Sigmoid colon (tissue), 7 donors: Measurements from ENCODE around the gene CROCC. TPM values are rescaled to one million over a fixed set of nuclear protein-coding genes. Genes with fewer than 3 reads are reported as not detected.
"Not testable (repeated sequence)": the region's sequence is repeated elsewhere in the genome, so short reads cannot be mapped to it uniquely, and the experiment has no call there.

Experiments
- DNase-seq: peaks from one replicate; pipeline ENCODE4 v3.0.0-alpha.2; 2019
- H3K27ac ChIP-seq, 4 donors: fragments of 200-600 bp; sonication (generic); one replicate each; pipeline ENCODE4 v1.5.1; 2016 to 2019; ENCODE audit warnings: mild to moderate bottlenecking in 1 of 4
- H3K27me3 ChIP-seq, 3 donors: fragments of 200-600 bp; sonication (generic); one replicate each; pipeline ENCODE4 v1.5.1; 2019; ENCODE audit warnings: mild to moderate bottlenecking in 1 of 3
- H3K36me3 ChIP-seq, 4 donors: fragments of 200-600 bp; sonication (generic); one replicate each; pipeline ENCODE4 v1.5.1; 2016 to 2019
- H3K4me1 ChIP-seq, 4 donors: fragments of 200-600 bp; sonication (generic); one replicate each; pipeline ENCODE4 v1.5.1; 2017 to 2019
- H3K4me3 ChIP-seq, 4 donors: fragments of 200-600 bp; sonication (generic); one replicate each; pipeline ENCODE4 v1.5.1; 2017 to 2019; ENCODE audit warnings: mild to moderate bottlenecking in 2 of 4, moderate library complexity in 1 of 4
- H3K9me3 ChIP-seq, 4 donors: fragments of 200-600 bp in 3 of 4; sonication (generic) in 3 of 4; one replicate each; pipeline versions ENCODE4 v1.5.1 to v1.6.1; 2013 to 2019
- CTCF ChIP-seq, 4 experiments: fragments of 450-650 bp in 3 of 4; fragments of 200-600 bp in 1 of 4; IDR thresholded peaks; one replicate each; pipeline ENCODE4 v1.5.1; 2016 to 2019; ENCODE audit warnings: antibody characterized with exemption in 4 of 4, mild to moderate bottlenecking in 3 of 4, moderate library complexity in 2 of 4
- EP300 ChIP-seq, 4 donors: sonication (generic); formaldehyde crosslinking; IDR thresholded peaks; one replicate each; pipeline ENCODE4 v1.6.1; 2017; ENCODE audit warnings: antibody characterized with exemption in 4 of 4
- POLR2A ChIP-seq, 2 donors: fragments of 450-650 bp; IDR thresholded peaks; one replicate each; pipeline ENCODE4 v1.6.1; 2016; ENCODE audit warnings: antibody characterized with exemption in 2 of 2, mild to moderate bottlenecking in 2 of 2, moderate library complexity in 2 of 2
- POLR2AphosphoS5 ChIP-seq, 4 donors: sonication (generic); formaldehyde crosslinking; IDR thresholded peaks; one replicate each; pipeline ENCODE4 v1.6.1; 2017; ENCODE audit warnings: antibody characterized with exemption in 4 of 4
- WGBS, 2 donors: extraction: QIAGEN DNeasy Blood & Tissue Kit; methylation state at CpG; one replicate each; pipeline ENCODE4 v1.1.7; 2013; 5-methylcytosine and 5-hydroxymethylcytosine counted together
- intact Hi-C: fragments of 100-400 bp; cut with DNase I; formaldehyde crosslinking; loops from one replicate; pipeline ENCODE4 v1.15.1; 2023
- polyA plus RNA-seq, 3 donors: library from polyadenylated mRNA; stranded (reverse); fragments of 200-250 nt; gene quantifications; one replicate each; pipeline ENCODE4 v1.2.3, GENCODE V29; 2013
- total RNA-seq, 4 donors: library from RNA; depleted of rRNA; stranded (reverse); fragments of >200 nt; gene quantifications; one replicate each; pipeline ENCODE4 v1.1.0, GENCODE V29; 2016
- donor health status: healthy with polysubstance abuse.
- donor health status: Bipolar disorder and iron deficiency.
- donor health status: healthy.

CROCC gene
- total and polyA plus RNA-seq, 7 donors = 3.5 to 25.5 (median 16.5) TPM

- 37 to 45% methylated on average over 36 of the region's 36 CpGs for WGBS, 2 donors
- Histone ChIP-seq H3K4me3 (peak overlapping the region; percentile 38 to 96 (median 83)), H3K27ac (peak overlapping the region; percentile 77 to 88 (median 82)), H3K4me1 (peaks cover 0 to 33% (median 18%) of the 10 kb centered on the region in 4 donors), H3K9me3 (no peaks in the 10 kb centered on the region), H3K36me3 (no peaks in the 10 kb centered on the region), H3K27me3 (no peaks in the 10 kb centered on the region)
- no peak for TF ChIP-seq CTCF (IDR thresholded peaks at IDR 0.05)
- TF ChIP-seq POLR2AphosphoS5 (IDR thresholded peaks at IDR 0.05) = no peak
- no peak for TF ChIP-seq EP300 (IDR thresholded peaks at IDR 0.05)
- no peak for TF ChIP-seq POLR2A (IDR thresholded peaks at IDR 0.05)
- intact Hi-C loops = loop anchor here (5.0 to 10.0 kb wide), 2 partner anchors 299 to 624 kb away; partner anchors contain the start of genes ARHGEF10L and NBPF1
- peak; percentile 74 for DNase-seq
Observed at GRCh38 chr1:16913181-16913832, 8.4 kb upstream of the CROCC start.

- WGBS, 2 donors = 1% methylated on average over 109 of the region's 109 CpGs
- peaks cover 0 to 33% (median 18%) of the 10 kb centered on the region in 4 donors for H3K4me1 ChIP-seq
- intact Hi-C loops = loop anchor here (5.0 to 10.0 kb wide), 2 partner anchors 299 to 623 kb away; partner anchors contain the start of genes ARHGEF10L and NBPF1
- no peaks in the 10 kb centered on the region for H3K27me3 ChIP-seq
- peak; percentile 39 to 92 (median 78) for TF ChIP-seq POLR2AphosphoS5 (IDR thresholded peaks at IDR 0.05)
- peak; percentile 10 to 15 for TF ChIP-seq POLR2A (IDR thresholded peaks at IDR 0.05)
- TF ChIP-seq EP300 (IDR thresholded peaks at IDR 0.05) = no peak
- no peak for TF ChIP-seq CTCF (IDR thresholded peaks at IDR 0.05)
- H3K36me3 ChIP-seq = no peaks in the 10 kb centered on the region
- H3K4me3 ChIP-seq = peak overlapping the region; percentile 52 to 96 (median 83)
- peak; percentile 97 for DNase-seq
- H3K9me3 ChIP-seq = no peaks in the 10 kb centered on the region
- peak overlapping the region; percentile 83 to 91 (median 86) for H3K27ac ChIP-seq
Observed at GRCh38 chr1:16913833-16914662, 7.7 kb upstream of the CROCC start.

GRCh38 chr1:16914928-16915626 lies 6.7 kb upstream of the CROCC start:
- DNase-seq = peak; percentile 65
- H3K9me3 ChIP-seq, H3K36me3 ChIP-seq, H3K27me3 ChIP-seq: not testable (repeated sequence)
- Histone ChIP-seq H3K4me1 (peaks cover 0 to 33% (median 18%) of the 10 kb centered on the region in 4 donors), H3K4me3 (peak overlapping the region in 3 of 4 donors; percentile 78 to 96 (median 88)), H3K27ac (peak overlapping the region; percentile 83 to 91 (median 86))
- intact Hi-C loops = loop anchor here (5.0 to 10.0 kb wide), 2 partner anchors 300 to 622 kb away; partner anchors contain the start of genes ARHGEF10L and NBPF1
- 54 to 60% methylated on average over 15 of the region's 15 CpGs for WGBS, 2 donors

- intact Hi-C loops = loop anchor here (10.0 kb wide), 1 partner anchor 301 kb away; the partner anchor contains the start of gene NBPF1
- peak; percentile 65 for DNase-seq
- Histone ChIP-seq H3K9me3 (no peaks in the 10 kb centered on the region), H3K36me3 (no peaks in the 10 kb centered on the region), H3K27me3 (no peaks in the 10 kb centered on the region), H3K27ac (peak overlapping the region in 2 of 4 donors; percentile 88 to 91), H3K4me1 (peaks cover 0 to 33% (median 18%) of the 10 kb centered on the region in 4 donors), H3K4me3 (no peak overlapping the region)
- WGBS, 2 donors = 78 to 85% methylated on average over 4 of the region's 4 CpGs
- TF ChIP-seq POLR2A (IDR thresholded peaks at IDR 0.05) = no peak
- TF ChIP-seq POLR2AphosphoS5 (IDR thresholded peaks at IDR 0.05) = no peak
- TF ChIP-seq EP300 (IDR thresholded peaks at IDR 0.05) = no peak
- TF ChIP-seq CTCF (IDR thresholded peaks at IDR 0.05) = no peak
Observed at GRCh38 chr1:16915627-16915973, 6.1 kb upstream of the CROCC start.

- H3K9me3 ChIP-seq, H3K27ac ChIP-seq, H3K4me3 ChIP-seq, DNase-seq, H3K27me3 ChIP-seq, H3K36me3 ChIP-seq: not testable (repeated sequence)
- peaks cover 0 to 35% (median 20%) of the 10 kb centered on the region in 4 donors for H3K4me1 ChIP-seq
- intact Hi-C loops = loop anchor here (10.0 kb wide), 1 partner anchor 301 kb away; the partner anchor contains the start of gene NBPF1
- WGBS, 2 donors = 84 to 88% methylated on average over 10 of the region's 10 CpGs
Observed at GRCh38 chr1:16916036-16916880, 5.5 kb upstream of the CROCC start.
